ENCODE data around the gene GRIK1. TPM values are rescaled to one million over a fixed set of nuclear protein-coding genes. Genes with fewer than 3 reads are reported as not detected.

Gene GRIK1
- polyA plus RNA-seq, 5 donors, result 0.23 to 0.93 (median 0.48) TPM

DNA sequence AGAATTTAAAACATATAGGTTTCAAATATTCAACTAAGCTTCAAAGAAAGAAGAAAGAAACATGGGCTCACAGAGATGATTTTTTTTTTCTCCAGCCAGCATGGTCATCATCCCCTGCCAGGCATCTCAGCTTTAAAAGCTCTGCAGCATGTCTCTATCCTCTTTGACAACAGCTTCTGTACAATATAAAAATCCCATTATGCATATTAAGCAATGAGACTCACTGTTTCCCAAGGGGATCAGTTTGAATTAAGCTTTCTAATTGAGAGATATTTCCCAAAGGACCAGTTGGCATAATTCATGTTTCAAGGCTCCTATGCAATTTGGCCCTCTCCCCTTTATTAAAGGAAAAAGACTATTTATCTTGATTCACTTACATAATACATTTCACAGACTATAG lies 220.3 kb downstream of the GRIK1 start:
- no peak for DNase-seq

DNA sequence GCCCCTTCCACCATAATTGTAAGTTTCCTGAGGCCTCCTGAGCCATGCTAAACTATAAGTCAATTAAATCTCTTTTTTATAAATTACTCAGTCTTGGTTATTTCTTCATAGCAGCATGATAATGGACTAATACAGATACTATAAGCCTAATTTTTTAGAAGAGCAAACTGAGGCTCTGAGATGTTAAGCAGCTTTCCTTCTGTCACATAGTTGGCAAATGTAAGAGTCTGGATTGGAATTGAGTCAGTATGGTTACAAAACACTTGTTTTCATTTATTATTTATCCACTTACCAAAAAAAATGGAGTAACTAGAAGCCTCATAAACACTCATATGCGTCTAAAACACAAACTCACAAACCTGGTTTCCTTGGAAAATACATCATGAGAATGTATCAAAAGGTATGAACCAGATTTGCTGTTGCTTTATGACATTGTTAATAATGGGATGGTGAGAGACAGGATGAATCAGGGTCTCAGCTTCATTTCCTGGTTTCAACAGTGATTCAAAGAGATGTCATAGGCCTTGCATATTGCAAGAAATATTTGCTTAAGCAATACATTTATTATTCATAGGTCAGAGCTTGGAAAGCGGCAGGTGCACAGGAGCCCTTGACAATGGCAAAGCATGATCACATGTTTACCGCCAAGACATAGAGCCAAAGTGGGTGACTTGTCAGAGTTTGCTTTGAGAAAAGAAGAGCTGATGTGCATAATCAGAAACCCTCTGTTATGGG lies 221.5 kb downstream of the GRIK1 start:
- no peak for DNase-seq

DNA sequence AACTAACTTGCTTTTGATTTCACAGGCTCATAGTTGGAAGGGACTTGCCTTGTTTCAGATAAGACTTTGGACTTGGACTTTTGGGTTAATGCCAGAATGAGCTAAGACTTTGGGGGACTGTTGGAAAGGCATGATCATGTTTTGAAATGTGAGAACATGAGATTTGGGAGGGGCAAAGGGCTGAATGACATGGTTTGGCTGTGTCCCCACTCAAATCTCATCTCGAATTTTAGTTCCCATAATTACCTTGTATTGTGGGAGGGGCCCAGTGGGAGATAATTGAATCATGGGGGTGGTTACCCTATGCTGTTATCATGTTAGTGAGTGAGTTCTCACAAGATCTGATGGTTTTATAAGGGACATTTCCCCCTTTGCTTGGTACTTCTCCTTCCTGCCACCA lies 222.1 kb downstream of the GRIK1 start:
- no peak for DNase-seq

DNA sequence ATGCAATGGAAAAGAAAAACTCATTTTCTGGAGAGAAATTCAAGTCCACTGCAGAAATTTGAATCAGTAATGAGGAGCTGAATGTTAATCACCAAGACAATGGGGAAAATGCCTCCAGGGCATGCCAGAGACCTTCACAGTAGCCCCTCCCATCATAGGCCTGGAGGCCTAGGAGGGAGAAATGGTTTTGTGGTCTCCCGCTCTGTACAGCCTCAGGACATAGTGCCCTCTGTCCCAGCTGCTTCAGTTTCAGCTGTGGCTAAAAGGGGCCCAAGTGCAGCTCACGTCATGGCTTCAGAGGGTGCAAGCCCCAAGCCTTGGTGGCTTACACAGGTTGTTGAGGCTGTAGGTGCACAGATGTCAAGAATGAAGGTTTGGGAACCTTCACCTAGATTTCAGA lies 223.0 kb downstream of the GRIK1 start:
- DNase-seq, result no peak

DNA sequence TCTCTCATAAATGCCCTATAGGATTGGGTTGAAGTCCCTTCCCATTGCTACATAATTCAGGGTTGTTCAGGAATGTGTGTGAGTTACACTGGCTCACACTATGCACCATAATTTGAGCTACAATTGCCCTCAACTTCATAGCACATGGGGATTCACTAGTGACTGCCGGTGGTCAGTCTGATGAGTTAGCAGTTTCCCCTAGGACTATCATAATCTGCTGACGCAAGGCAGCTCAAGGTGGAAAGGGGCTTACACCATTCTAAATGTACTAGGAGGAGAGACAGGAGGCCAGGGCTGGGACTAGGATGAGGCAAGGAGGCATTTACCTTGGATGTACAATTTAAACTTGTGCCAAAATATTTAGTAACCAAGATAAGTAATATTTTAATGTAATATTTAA lies 224.7 kb downstream of the GRIK1 start:
- DNase-seq, result no peak

DNA sequence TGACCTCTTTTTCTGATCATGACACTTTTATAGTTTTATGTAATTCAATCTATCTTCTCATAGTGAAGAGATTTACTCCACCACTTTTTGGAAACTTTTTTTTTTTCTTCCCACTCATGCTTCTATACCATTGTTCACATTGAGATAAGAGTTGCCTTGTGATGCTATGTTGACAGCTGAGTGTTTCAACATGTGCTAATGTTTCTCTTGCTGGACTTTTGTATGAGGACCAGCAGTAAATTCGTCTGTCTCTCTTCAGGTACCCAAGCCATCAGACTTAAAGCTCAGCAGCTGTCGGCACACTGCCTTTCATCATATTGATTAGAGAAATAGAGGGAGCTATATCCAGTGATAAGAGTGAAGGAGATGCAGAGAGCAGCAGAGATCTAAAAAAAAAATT lies 227.0 kb downstream of the GRIK1 start:
- DNase-seq, result no peak

DNA sequence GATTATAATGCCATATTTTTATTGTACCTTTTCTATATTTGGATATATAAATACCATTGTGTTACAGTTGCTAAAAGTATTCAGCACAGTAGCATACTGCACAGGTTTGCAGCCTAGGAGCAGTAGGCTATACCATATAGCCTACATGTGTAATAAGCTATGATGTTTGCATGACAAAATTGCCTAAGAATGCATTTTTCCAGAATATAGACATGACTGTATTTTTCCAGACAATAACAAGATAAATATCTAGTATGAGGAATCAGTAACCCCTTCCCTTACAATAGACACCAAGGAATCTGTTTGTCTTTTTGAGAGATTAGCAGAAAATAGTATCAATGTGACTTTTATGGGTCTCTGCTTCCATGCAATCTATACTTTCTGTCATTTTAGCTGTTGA lies 228.6 kb downstream of the GRIK1 start:
- no peak for DNase-seq

DNA sequence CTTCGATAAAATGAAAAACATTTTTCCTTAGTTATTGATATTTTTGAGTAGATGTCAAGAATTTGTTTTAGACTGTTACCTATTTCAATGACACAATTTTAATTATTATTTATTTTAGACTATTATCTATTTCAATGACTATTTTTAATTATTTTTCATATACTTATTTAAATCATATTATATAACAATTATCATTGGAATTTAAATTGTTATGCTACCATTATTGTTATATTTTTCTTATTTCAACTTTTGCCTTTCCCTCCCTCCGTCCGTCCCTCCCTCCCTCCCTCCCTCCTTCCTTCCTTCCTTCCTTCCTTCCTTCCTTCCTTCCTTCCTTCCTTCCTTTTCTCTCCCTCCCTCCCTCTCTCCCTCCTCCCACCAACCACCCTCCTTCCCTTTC lies 229.3 kb downstream of the GRIK1 start:
- no peak for DNase-seq

DNA sequence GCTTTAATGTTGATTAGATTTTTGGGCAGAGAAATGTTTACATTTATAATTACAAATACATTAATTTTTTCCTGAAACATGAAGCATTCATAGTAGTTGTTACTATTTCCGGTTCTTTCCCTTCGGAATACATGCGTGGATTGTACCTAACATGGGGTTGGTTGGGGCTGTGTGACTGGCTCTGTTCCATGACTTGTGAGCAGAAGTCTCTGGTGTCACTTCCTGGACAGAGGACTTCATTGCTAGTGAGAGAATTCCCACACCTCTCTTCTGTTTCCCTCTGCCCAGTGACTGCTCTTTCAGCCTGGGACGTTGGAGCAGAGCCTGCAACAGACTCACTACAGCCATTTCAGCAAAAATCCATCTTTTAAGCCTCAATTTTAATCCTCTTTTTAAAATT lies 231.4 kb downstream of the GRIK1 start:
- no peak for DNase-seq

DNA sequence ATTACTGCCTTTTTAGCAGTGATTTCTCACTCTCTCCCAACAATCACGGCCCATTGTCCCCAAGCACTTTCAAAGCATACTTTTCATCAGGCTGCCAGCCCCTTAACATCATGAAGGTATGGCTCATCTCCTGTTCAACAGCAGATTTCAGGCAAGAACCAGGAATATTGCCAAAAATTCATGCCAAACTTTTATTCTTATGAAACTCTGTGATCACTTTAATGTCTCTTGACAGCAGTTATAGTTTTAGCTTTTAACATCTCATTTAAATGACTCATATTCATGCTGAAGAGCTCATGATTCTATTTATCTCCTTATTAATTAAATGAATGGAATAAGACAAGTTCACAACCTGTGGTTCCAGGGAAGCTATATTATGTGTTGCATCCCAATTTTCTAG lies 235.1 kb downstream of the GRIK1 start:
- no peak for DNase-seq

DNA sequence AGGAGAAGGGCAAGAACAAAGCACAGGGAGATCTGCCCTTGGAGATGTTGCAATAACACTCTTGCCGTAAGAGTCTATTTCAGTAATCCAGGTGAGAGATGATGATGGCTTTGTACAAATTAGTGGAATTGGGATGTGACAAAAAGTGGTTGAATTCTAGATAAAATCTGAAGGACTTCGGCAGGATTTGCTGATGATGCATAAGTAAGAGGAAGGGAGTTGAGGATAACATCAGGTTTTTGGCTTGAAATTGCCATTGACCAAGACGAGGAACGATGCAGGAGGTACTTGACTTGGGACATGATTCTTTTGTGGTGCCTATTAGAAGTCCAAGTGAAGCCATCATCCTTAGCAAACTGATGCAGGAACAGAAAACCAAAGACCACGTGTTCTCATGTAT lies 238.1 kb downstream of the GRIK1 start:
- DNase-seq, result no peak

DNA sequence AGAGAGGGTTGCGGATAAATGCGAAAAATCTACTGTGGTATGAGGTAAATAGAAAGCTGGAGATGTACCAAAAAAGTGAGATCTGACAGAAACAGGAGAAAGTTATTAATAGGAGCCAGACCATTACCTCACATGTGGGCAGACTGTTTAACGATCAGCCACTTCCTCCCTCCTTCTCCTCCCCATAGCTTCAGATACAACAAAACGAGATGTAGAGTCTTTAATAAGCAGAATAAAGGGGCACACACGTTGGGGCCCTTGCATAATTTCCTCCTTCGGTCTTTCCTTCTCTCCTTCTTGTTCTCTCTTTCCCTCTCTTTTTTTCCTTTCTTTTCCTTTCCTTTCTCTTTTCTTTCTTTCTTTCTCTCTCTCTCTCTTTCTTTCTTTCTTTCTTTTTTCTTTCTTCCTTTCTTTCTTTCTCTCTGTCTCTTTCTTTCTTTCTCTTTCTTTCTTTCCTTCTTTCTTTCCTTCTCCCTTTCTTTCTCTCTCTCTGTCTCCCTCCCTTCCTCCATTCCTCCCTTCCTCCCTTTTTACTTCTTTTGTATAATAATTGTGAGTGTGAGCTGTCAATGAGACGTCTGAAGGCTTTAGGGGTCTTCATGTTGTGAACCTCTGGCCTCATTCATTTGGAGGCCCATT lies 242.1 kb downstream of the GRIK1 start:
- DNase-seq, result no peak

DNA sequence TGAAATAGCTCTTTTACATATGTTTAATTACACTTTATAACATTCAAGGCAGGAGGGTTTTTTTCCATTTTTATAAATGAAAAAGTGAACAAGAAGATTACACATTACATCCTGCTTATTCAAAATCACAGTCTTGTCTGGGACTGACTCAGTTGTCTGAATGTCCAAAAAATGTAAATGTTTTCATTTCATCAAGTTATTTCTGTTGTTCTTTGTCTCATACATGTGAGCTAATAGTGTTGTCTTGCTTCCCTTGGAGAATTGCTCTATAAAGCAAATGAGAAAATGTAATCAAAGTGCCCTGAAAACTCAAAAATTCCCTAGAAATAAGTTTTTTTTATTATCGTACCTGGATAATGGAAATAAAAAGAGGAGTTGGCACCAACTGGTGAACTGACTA lies 242.9 kb downstream of the GRIK1 start:
- DNase-seq, result no peak

DNA sequence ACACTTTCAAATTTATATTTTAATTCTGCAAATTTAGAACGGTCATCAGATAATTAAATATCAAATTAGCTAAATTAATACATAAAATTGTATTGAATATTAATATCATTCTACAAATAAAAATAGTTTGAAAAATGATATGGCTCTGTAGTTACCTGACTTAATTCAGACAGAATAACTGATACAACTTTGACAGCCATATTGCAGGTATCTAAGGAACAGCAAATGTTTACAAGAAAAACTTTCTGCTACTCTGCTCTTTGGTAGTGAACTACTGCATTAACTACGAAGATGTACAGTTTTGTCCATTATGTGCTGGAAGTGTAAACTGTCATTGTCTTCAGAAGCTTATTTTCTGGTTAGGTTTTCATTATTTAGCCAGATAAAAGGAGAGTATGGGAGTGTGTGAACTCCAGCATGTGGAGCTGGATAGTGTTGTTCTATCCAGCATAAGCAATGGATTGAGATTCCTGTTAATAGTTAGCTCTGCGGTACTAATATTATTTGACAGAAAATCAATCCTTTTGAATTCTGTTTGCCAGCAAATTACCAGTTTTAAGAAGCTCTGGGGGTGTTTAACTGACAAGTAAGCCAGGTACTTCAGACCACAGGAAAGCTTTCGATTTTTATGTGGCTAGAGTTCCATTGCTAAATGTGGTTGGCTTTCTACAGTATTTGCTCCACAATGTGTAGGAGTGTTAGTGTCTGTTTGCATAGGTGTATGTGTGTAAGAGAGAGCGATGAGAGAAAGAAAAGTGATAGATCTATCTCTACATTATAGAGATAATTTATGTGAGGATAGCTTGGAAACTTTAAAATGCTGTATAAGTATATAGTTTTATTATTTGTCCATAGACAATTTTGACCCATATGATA lies 247.9 kb downstream of the GRIK1 start:
- no peak for DNase-seq

DNA sequence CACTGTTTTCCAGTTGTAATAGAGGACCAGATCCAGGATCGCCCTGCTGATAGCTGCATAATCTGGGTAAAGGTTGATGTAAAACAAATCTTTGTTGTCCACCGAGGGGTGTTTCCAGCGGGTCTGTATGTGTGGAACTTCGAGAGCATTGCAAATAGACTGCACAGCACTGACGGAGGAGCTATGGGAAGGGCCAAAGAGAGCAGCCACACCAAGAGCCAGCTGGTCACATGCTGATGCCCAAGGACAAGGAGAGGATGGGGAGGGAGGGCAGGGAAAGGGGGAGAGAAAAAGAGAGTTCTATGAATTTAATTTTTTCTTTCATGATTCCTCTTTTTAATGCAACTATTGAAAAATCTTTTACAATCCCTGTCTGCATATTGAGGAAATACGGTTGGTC lies 250.0 kb downstream of the GRIK1 start:
- DNase-seq, result no peak

DNA sequence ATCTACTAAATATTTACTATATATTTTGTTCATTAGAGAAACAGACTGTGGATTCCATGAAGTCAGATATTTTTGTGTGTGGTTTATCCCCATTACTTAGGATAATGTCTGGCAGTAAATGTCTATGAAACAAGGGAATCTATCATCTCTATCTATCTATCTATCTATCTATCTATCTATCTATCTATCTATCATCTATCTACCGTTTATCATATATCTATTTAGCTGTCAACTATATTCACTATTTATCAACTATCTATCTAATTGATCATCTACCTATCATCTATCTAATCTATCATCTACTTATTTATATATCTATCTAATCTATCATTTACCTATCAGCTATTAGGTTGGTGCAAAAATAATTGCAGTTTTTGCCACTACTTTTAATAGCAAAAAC lies 255.7 kb downstream of the GRIK1 start:
- no peak for DNase-seq

DNA sequence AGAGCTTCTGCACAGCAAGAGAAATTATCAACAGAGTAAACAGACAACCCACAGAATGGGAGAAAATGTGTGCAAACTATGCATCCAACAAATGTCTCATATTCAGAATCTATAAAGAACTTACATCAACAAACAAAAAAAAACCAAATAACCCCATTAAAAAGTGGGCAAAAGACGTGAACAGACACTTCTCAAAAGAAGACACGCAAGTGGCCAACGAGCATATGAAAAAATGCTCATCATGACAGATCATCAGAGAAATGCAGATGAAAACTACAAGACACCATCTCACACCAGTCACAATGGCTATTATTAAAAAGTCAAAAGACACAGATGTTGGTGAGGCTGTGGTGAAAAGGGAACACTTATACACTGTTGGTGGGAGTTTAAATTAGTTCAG lies 257.0 kb downstream of the GRIK1 start:
- no peak for DNase-seq

DNA sequence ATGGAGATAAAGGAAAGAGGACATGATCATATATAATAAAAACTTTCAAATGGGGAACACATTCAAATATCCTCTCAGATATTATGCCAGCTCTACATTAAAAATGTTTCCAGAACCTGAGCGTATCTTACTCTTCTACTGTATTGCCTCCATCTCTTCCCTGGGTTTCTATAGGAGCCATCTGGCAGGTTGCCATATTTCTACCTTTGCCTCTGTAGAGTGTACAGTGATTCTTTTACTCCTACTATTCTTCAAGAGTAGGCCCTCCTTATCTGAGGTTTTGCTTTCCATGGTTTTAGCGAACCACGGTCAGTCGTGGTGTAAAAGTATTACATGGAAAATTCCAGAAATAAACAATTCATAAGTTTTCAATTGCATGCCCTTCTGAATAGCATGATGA lies 259.5 kb downstream of the GRIK1 start:
- DNase-seq, result no peak

DNA sequence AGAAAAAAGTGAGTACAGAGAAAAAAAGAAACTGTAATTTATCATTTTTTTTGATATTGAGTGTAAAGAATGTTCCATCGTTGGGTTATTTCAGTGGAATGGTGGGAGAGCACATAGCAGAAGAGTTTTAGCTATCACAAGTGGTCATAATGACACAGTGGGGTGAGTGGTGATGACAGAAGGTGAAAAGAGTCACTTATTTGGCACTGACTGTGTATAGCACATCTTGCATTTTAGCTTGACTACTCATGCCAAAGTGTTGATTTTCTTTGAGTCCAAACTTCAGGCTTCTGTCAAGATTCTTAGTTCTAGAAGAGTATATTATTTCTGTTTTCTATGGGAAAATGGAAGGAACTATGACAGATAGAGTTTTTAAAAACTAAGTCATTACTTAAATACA lies 261.2 kb downstream of the GRIK1 start:
- DNase-seq, result no peak

DNA sequence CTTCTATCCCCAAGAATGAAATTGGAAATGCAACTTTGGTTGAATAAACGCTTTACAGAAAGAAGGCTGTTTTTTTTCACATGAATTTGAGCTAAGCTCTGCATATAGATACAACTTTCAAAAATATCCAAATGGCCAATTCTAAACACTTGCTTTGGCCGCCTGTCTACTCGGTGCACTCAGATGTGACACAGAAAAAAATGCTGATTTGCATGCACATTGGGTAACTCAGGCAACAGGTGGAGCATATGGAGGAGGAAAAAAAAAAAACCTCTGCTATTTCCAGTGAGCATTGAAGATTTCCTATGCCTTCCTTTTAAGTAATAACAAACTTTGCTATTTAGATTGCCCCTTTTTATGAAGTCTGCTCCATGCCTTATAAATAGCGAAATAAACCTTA lies 262.5 kb downstream of the GRIK1 start:
- no peak for DNase-seq

DNA sequence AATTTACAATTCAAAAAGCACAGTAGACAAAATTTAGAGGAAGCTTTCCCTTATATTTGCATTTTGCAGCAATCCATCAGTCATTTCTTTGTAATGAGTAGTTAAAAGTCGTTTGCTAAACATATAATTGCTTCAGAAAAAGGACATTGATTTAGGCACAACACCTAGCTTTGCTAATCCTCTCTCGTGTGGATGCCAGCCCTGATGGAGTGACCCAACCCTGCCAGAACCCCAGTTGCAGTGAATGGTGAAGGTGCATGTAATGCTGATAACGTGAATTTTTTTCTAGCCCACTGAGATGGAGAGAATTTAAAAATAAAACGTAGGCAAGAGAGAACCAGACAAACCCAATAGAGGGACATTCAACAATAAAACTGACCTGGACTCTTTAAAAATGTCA lies 263.4 kb downstream of the GRIK1 start:
- DNase-seq, result no peak

DNA sequence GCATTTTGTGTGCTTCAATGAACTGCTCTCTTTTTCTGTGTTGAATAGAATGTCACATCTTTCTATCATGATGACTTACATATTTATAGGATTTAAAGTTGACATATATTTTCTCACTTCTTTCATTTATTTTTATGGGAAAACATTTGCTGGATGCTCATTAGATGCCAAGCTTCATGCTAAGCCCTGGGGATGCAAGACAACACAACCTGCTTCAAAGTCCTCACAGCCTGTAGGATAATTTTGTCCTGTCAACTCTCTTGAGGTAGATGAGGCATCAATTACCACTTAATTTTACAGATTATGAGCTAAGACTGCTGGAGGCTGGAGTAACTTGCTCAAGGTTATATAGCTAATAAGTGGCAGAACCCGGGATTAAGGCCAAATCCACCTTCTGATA lies 264.3 kb downstream of the GRIK1 start:
- DNase-seq, result no peak

DNA sequence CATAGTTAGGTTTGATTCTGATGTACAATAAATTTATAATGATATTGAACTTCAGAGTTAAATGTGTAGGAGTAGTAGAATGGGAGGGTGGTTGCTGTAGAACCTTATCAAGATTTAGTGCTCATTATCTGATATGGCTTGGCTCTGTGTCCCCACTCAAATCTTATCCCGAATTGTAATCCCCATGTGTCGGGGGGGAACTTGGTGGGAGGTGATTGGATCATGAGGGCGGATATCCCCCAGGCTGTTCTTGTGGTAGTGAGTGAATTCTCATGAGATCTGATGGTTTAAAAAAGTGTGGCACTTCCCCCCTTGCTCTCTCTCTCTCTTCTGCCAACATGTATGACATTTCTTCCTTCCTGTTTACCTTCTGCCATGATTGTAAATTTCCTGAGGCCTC lies 265.5 kb downstream of the GRIK1 start:
- no peak for DNase-seq

All from right lung (tissue), 5 donors.